ENCODE data around the gene INPP5A. TPM values are rescaled to one million over a fixed set of nuclear protein-coding genes. Genes with fewer than 3 reads are reported as not detected.
"Not testable (repeated sequence)": the region's sequence is repeated elsewhere in the genome, so short reads cannot be mapped to it uniquely, and the experiment has no call there.

Gene INPP5A
- total RNA-seq, 1 donor = 36.8 TPM

DNA sequence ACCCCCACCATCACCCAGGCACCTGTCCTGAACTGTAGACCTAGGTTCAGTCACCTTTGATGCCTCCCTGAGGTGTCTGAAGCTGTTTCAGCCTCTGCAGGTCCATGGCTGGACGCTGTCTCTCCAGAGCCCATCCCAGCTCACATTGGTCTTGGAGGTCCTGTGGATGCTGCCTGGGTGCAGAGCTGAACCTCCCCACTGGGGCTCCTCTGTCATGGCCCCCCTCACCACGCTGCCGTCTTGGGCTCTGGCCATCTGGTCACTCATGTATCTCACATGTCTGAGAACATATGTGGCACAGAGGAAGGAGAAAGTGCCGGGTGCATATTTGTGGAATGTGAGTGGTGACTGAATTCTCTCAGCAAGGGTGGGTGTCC, 139.5 kb downstream of the INPP5A start:
- TF ChIP-seq, protein P1, sequence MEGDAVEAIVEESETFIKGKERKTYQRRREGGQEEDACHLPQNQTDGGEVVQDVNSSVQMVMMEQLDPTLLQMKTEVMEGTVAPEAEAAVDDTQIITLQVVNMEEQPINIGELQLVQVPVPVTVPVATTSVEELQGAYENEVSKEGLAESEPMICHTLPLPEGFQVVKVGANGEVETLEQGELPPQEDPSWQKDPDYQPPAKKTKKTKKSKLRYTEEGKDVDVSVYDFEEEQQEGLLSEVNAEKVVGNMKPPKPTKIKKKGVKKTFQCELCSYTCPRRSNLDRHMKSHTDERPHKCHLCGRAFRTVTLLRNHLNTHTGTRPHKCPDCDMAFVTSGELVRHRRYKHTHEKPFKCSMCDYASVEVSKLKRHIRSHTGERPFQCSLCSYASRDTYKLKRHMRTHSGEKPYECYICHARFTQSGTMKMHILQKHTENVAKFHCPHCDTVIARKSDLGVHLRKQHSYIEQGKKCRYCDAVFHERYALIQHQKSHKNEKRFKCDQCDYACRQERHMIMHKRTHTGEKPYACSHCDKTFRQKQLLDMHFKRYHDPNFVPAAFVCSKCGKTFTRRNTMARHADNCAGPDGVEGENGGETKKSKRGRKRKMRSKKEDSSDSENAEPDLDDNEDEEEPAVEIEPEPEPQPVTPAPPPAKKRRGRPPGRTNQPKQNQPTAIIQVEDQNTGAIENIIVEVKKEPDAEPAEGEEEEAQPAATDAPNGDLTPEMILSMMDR (IDR thresholded peaks at IDR 0.05; ENCODE audit: insufficient read depth, low read length) = no peak
- no peak overlapping the region for H3K4me3 ChIP-seq (ENCODE audit: low read depth, low read length)
- DNase-seq (ENCODE audit: low read depth) = no peak

DNA sequence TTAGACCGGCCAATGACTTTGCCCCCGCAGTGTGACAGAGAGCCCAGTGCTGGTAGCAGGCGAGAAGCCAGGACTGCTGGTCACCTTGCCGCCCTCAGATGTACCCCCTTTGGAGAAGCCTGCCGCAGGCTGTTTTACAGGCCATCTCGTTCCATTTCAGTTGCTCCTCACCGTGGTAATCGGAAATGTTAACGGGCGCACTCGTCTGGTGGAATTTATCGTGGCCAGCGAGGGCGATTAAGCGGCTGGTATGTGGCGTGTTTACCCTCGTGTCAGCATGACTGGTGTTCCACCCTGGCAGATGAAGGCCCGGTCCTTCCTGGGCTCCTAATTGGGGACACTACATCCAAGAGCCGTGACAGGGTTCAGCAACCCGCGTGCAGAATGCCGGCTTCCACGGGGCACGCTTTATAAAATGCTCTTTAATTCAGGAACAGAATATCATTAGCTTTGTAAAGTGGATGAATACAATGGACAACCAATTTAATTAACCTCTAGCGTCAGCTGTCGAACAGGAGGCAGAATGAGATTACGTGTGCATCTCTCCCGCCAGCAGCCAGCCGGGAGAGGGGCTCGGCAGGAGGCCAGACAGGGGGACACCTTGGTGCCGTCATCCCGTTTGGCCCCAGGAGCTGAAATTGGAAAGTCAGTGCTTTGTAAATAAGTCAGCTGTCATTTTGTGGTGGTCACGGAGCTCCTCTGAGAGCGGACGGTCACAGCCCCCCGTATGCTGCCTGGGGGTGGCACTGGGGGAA, 140.1 kb downstream of the INPP5A start:
- TF ChIP-seq, protein P1 (IDR thresholded peaks at IDR 0.05; ENCODE audit: insufficient read depth, low read length) = no peak
- H3K4me3 ChIP-seq (ENCODE audit: low read depth, low read length) = no peak overlapping the region
- no peak for DNase-seq (ENCODE audit: low read depth)

DNA sequence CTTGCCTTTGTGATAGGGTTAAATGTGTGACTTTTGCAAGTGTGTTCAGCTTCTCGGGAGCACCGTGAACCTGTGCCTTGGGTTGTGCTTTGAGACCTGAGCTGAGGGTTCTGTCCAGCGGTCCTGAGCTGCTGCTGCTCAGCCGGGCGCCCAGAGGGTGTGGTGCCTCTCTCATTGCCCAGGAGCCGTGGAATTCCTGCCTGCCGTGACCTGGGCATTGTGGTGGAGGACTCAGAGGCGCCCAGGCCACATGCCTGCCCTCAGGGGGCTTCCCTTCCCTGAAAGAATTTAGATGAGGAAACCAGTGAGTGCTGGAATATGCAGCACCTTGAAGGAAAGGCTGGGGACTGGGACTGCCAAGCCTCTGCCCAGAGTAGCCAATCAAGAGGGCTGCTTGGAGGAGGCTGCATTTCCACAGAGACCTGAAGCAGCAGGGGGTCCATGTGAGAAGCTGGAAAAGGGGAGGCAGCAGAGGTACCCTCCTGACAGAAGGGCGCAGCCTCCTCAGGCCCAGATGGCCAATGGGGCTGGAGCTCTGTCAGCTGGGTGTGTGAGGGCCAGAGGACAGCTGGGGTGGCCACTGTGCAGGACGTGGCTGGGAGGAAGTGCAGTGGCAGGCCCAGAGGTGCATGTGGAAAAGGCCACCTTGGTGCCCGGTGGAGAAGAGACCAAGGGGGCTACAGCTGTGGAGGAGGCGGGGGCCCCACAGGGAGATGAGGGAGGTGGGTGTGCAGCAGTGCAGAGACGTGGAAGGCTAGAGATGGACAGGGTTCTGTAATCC, 141.0 kb downstream of the INPP5A start:
- no peak for DNase-seq (ENCODE audit: low read depth)
- no peak overlapping the region for H3K4me3 ChIP-seq (ENCODE audit: low read depth, low read length)
- TF ChIP-seq, protein P1 (IDR thresholded peaks at IDR 0.05; ENCODE audit: insufficient read depth, low read length) = no peak

DNA sequence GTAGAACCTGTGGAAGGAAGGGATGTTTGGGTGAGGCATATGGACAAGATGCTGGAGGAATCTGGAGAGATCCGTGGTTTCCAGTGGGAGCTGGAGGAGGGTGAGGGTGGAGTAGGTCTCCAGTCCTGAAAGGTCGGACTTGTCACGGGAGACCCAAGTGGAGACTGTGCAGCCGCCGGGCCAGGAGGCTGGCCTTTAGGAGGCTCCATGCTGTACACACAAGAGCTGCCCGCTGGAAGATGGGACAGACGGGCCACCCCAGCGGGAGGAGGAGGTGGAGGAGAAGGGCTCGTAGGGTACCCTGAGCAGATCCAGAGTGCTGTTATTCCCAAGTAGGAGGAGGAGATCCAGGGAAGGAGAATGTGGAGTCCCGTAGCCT, 141.6 kb downstream of the INPP5A start:
- DNase-seq (ENCODE audit: low read depth) = no peak
- no peak overlapping the region for H3K4me3 ChIP-seq (ENCODE audit: low read depth, low read length)
- TF ChIP-seq, protein P1 (IDR thresholded peaks at IDR 0.05; ENCODE audit: insufficient read depth, low read length) = no peak

DNA sequence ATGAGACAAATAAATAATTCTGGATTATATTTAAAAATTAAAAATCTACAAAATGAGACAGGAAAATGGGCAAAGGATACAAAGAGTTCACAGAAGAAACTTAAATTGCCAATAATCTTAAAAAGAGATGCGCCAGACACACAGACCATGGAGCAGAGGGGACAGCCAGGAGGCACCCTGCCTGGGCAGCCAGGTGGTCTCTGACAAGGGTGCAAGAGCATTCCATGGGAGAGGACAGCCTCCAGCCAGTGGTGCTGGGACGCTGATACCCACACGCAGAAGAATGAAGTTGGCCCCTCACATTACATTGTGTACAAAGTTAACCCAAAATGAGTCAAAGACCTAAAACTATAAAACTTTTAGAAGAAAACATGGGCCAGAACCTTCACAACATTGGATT, 142.1 kb downstream of the INPP5A start:
- DNase-seq (ENCODE audit: low read depth) = no peak
- no peak overlapping the region for H3K4me3 ChIP-seq (ENCODE audit: low read depth, low read length)
- TF ChIP-seq, protein P1 (IDR thresholded peaks at IDR 0.05; ENCODE audit: insufficient read depth, low read length) = no peak

DNA sequence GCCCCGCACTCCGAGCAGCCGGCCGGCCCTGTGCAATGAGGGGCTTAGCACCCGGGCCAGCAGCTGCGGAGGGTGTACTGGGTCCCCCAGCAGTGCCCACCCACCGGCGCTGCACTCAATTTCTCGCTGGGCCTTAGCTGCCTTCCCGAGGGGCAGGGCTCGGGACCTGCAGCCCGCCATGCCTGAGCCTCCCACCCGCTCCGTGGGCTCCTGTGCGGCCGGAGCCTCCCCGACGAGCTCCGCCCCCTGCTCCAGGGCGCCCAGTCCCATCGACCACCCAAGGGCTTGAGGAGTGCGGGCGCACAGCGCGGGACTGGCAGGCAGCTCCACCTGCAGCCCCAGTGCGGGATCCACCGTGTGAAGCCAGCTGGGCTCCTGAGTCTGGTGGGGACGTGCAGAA, 143.2 kb downstream of the INPP5A start:
- DNase-seq (ENCODE audit: low read depth); H3K4me3 ChIP-seq (ENCODE audit: low read depth, low read length): not testable (repeated sequence)

Measured in fibroblast of the aortic adventitia (primary cell).